Stimulated activated effector memory CD8-positive, alpha-beta T cell treated with anti-CD3 and anti-CD28 coated beads, Interleukin-12 subunit alpha, Interleukin-12 subunit beta, amount 100 ng/mL, for 72 hours (primary cell): ENCODE measurements around the gene MMAA.
A peak's percentile ranks its signal among the peaks of the same experiment; 100 is the strongest.
"Not testable (repeated sequence)": the region's sequence is repeated elsewhere in the genome, so short reads cannot be mapped to it uniquely, and the experiment has no call there.

ENCODE experiments used
- ATAC-seq: fragments of 150-1000 bp; cut with Tn5 transposase; 2 replicates; pipeline ENCODE4 v1.10.0; 2021
- DNase-seq, 2 donors: peaks; one replicate each; pipeline ENCODE4 v3.0.0; 2021 to 2022; ENCODE audit warnings: low spot score in 2 of 2
- H3K27ac Mint-ChIP-seq: one replicate; pipeline ENCODE4 v1.8.0; 2022; ENCODE audit warnings: mild to moderate bottlenecking, mixed read lengths
- H3K36me3 Mint-ChIP-seq: one replicate; pipeline ENCODE4 v1.8.0; 2022; ENCODE audit warnings: mild to moderate bottlenecking, mixed read lengths
- H3K4me1 Mint-ChIP-seq: one replicate; pipeline ENCODE4 v1.8.0; 2022; ENCODE audit warnings: mixed read lengths
- H3K4me3 Mint-ChIP-seq: one replicate; pipeline ENCODE4 v1.8.0; 2022; ENCODE audit warnings: mild to moderate bottlenecking, mixed read lengths
- H3K9me3 Mint-ChIP-seq: one replicate; pipeline ENCODE4 v1.8.0; 2022; ENCODE audit warnings: mixed read lengths

MMAA gene

DNA sequence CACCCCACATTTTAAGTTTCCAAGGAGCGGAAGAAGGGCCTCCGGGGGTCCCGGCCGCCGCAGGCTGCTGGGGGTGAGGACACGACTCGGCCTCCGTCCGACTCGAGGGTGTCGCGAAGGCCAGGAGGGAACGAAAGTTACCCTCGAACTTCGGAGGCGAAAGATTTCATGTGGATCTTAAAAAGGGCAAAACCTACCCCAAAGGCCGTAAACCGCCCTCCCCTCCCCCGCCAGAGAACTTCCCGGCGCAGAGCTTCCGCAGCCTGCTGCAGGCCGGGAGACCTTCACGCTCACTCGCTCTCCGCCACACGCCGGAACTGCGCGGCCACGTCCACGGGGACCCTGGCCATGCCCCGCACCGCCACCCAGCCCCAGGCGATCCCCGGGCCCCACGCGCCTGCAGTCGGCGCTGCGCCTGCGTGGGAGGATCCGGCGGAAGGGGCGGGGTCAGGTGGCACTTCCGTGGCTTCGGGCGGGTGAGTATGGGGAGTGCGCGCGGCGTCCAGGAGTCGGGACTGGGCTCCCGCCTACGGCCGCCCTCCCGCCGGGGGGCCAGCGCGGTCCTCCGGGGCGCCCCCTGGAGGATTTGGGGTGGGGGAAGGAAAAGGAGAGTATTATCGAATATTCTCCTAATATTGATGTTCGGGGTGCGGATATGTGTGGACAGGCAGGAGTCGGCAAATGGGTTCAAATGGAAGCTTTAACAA, at the start of gene MMAA:
TSS of gene MMAA (plus strand) at position 454 of the 707 bp plus-strand sequence. CDS start 19,755 bp downstream, outside the sequence.
- Mint-ChIP-seq H3K4me1 (peaks cover 32% of the 10 kb centered on the region), H3K27ac (peak within 1 kb of the TSS; percentile 99), H3K9me3 (no peaks in the 10 kb centered on the region), H3K36me3 (peaks cover 18% of the 10 kb centered on the region), H3K4me3 (peak within 1 kb of the TSS; percentile 88)
- DNase-seq: peak; percentile 95 to 98
- ATAC-seq: peak; percentile 94

- DNase-seq, H3K9me3 Mint-ChIP-seq, H3K4me3 Mint-ChIP-seq, H3K4me1 Mint-ChIP-seq, ATAC-seq, H3K36me3 Mint-ChIP-seq, H3K27ac Mint-ChIP-seq: not testable (repeated sequence)
These were observed 44.6 kb upstream of the MMAA start for GRCh38 chr4:145574546-145574945.

DNA sequence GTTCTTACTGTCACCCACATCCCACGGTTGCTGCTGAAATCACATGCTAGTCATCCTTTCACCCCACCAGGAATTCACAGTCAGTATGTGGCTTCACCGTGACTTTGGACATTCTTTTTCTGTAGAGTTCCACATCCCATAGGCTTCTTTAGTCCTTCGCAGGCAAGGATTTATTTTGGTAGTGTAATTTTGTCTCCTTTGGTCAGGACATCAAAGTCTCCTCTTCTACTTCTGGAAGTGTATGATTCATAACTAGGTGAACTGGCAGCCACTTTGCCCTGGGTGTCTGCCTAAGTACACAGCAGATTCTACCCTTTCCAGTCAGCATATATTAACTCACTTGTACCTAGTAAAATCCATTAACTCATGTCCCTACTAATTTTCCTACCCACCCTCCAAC, 38.3 kb upstream of the MMAA start:
- no peaks in the 10 kb centered on the region for H3K36me3 Mint-ChIP-seq
- H3K4me1 Mint-ChIP-seq: no peaks in the 10 kb centered on the region
- no peak overlapping the region for H3K4me3 Mint-ChIP-seq
- no peak for DNase-seq
- no peaks in the 10 kb centered on the region for H3K9me3 Mint-ChIP-seq
- H3K27ac Mint-ChIP-seq: no peak overlapping the region
- ATAC-seq: no peak

DNA sequence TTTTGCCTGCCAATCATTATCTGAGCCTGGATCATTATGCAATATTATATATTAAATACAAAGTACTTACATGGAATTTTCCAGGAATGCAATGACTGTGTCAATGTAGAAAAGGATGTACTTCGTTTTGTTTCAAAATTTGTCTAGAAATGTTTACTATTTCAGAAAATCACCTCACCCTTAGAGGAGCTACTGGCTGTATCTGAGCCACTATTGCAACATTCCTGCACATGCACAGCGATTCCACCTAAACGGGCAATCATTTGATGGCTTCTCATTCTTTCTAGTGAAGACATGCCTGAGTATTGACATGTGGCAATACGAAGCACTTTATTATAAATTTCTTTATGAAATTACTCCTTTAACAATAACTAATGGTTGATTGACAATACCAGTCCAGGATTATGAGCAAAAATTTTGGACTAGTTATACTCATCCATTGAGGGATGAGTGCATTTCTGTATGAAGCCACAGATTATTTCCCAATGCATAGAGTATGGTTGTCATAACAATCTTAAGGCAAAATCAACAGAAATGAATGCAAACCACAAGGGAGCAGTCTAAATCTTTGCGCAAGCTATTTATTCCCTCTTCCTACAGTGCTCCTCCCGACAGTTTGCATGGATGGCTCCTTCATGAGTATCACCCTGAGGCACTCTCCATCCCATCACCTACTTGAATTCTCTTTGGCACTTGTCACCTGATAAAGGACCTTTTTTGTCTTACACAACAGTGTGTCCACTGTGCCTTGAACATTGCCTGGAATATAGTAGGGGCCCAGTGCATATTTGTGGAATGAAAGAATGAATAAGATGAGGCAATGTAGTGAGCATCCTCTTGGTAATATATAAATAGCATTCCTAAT, 35.8 kb upstream of the MMAA start:
- H3K36me3 Mint-ChIP-seq: no peaks in the 10 kb centered on the region
- DNase-seq: no peak
- ATAC-seq: no peak
- H3K4me1 Mint-ChIP-seq: no peaks in the 10 kb centered on the region
- H3K4me3 Mint-ChIP-seq: no peak overlapping the region
- H3K9me3 Mint-ChIP-seq: no peaks in the 10 kb centered on the region
- no peak overlapping the region for H3K27ac Mint-ChIP-seq

DNA sequence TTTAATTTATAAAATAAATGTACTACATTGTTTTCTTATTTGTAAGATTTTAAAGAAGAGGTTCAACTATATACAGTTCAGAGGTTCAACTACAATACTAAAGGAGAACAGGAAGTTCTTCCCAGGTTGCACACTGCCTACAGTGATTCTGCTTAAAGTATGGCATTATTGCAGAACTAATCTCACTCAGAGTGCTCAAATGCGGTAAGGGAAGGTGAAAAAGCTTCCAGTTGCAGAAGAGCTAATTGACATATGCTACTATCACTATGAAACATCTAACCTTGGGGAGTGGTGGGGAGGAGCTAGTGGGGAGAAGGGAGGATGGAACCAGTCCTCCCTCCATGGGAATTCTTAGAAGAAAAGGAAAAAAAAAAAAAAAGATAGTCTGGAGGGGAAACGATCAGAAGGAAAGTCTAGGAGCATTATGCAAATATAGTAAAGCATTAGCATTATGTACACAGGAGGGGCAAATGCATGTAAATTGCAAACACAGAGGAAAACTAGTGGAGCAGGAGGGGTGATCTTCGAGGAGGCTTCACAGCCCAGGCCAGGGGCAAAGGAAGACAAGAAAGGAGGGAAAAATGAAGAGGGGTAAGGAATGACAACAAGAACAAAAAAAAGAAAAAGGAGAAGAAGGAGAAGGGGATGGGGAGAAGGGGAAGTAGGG, 32.0 kb upstream of the MMAA start:
- Mint-ChIP-seq H3K36me3 (no peaks in the 10 kb centered on the region), H3K27ac (no peak overlapping the region), H3K4me3 (no peak overlapping the region), H3K4me1 (no peaks in the 10 kb centered on the region), H3K9me3 (no peaks in the 10 kb centered on the region)
- DNase-seq (no peak), ATAC-seq (no peak)

DNA sequence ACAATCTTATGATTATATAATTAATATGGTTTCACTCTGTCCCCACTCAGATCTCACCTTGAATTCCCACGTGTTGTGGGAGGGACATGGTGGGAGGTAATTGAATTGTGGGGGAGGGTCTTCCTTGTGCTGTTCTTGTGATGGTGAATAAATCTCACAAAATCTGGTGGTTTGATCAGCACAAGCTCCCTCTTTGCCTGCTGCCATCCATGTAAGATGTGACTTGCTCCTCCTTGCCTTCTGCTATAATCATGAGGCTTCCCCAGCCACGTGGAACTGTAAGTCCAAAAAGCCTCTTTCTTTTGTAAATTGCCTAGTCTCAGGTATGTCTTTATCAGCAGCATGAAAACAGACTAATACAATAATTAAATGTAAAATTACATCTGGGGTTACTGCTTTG, 29.8 kb upstream of the MMAA start:
- not testable (repeated sequence) for H3K27ac Mint-ChIP-seq, DNase-seq, H3K36me3 Mint-ChIP-seq, ATAC-seq, H3K4me3 Mint-ChIP-seq, H3K9me3 Mint-ChIP-seq, H3K4me1 Mint-ChIP-seq

DNA sequence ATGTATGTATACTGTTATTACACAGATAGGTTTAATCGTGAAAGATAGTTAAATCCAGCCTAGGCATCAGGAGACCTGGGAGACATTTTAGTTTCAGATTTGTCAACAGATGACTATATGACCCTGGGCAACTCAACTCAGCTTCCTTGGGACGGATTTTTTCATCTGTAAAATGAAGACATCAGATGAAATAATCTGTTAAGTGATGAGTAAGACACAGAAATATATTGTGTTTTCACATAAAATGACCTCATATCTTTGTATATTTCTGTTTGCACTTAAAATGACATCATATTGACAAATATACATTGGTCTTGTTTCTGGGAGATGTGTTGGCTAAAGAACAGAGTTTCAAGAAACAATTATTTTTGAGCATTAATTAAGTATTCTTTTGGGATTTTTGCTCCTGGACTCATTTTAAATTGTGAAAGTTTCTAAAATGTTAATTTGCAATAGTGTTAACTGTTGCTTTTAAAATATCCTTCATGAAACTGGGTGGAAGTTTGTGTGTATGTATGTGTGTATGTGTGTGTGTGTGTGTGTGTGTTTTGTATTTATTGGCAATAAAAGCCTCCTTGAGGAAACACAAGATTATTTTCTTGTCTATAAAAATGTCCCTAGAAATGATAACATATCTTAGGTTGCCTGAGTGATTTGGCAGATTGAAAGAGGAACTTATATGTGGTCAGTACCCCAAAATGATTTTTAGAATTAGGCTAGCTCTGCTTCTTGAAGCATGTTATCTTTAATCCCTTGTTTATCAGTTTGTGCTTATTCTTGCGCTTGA, 29.1 kb upstream of the MMAA start:
- H3K36me3 Mint-ChIP-seq: no peaks in the 10 kb centered on the region
- DNase-seq: no peak
- no peak for ATAC-seq
- H3K4me1 Mint-ChIP-seq: no peaks in the 10 kb centered on the region
- no peak overlapping the region for H3K27ac Mint-ChIP-seq
- no peak overlapping the region for H3K4me3 Mint-ChIP-seq
- H3K9me3 Mint-ChIP-seq: no peaks in the 10 kb centered on the region

DNA sequence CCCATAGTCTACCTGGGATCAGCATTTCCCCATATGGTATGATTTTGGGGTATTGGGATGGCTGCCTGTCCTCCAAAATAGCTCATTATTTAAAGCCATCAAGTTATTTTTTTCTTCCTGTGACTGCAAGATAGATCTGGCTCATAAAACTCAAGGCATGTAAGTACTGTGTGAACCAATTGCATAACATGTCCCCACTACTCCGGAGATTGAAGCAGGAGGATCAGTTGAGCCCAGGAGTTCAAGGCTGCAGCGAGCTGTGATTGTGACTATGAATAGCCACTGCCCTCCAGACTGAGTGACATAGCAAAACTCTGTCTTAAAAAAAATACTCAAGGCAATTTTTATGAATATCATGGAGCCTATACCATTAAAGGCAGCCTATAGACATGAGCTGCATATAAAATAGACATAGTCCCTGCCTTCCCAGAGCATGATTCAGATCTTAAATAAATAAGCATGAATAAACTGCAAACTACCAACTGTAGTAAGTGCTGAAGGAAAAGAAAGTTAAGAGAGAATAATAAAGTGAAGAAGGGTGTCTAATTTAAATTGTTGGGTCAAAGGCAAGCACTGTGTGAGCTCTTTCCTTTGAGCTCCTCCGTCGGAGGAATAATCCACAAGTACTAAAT, 16.9 kb upstream of the MMAA start:
- Mint-ChIP-seq H3K9me3 (peaks cover 5% of the 10 kb centered on the region), H3K4me3 (no peak overlapping the region), H3K36me3 (no peaks in the 10 kb centered on the region), H3K27ac (no peak overlapping the region), H3K4me1 (no peaks in the 10 kb centered on the region)
- DNase-seq: no peak
- ATAC-seq: no peak

GRCh38 chr4:145605941-145606340, 13.2 kb upstream of the MMAA start:
- Mint-ChIP-seq H3K27ac (no peak overlapping the region), H3K4me3 (no peak overlapping the region), H3K9me3 (peaks cover 5% of the 10 kb centered on the region), H3K4me1 (no peaks in the 10 kb centered on the region), H3K36me3 (no peaks in the 10 kb centered on the region)
- DNase-seq (no peak), ATAC-seq (no peak)

DNA sequence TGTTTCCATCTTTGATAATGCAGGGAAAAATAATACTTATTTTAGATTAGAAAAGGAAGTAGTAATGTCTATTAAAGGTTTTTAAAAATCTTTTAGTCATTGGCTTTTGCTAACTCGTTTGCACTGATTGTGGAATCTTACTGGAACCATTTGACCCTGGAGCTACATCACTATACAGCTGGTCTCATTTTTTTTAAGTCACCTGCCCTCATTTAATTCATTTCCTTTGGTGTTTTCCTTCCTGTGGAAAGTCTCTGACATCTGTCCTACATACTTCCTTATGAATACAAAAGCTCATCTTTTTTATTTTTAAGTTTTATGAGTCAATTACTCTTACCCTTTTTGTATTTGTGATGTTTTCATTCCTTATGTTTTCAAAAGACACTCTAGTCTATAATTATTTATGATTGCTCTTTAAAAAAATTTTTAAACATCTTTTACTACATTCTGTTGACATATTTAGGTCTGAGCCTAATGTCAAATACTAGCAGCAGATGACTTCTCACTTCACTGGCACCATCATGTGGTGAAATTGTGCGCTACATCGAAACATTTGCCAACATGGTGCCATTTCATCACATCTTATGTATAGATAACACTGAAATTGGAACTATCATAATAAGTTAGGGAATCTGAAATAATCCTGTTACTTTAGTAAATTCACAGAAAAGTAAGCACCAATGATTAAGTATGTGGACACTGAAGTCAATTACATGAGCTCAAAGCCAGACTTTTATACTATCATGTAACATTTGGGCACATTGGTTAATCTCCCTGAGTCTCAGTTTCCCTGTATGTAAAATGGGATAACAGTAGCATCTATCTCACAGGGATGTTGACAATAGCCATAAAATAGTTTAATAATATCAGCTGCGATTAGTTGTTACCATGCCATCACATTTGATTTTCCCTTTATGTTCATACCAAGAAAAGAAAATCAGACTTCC, 9.4 kb upstream of the MMAA start:
- Mint-ChIP-seq H3K27ac (no peak overlapping the region), H3K4me3 (no peak overlapping the region), H3K9me3 (peaks cover 5% of the 10 kb centered on the region), H3K4me1 (peaks cover 6% of the 10 kb centered on the region), H3K36me3 (no peaks in the 10 kb centered on the region)
- peak; percentile 55 for ATAC-seq
- DNase-seq: peak in 1 of 2 donors; percentile 85

- Mint-ChIP-seq H3K9me3 (no peaks in the 10 kb centered on the region), H3K4me1 (peaks cover 6% of the 10 kb centered on the region), H3K27ac (no peak overlapping the region), H3K36me3 (peaks cover 3% of the 10 kb centered on the region), H3K4me3 (no peak overlapping the region)
- DNase-seq (no peak), ATAC-seq (peak; percentile 46)
These were observed 5.5 kb upstream of the MMAA start for GRCh38 chr4:145613566-145614232.

- H3K27ac Mint-ChIP-seq: no peak overlapping the region
- no peaks in the 10 kb centered on the region for H3K9me3 Mint-ChIP-seq
- H3K4me3 Mint-ChIP-seq: no peak overlapping the region
- ATAC-seq: no peak
- H3K4me1 Mint-ChIP-seq: peaks cover 6% of the 10 kb centered on the region
- no peak for DNase-seq
- peaks cover 6% of the 10 kb centered on the region for H3K36me3 Mint-ChIP-seq
These were observed 5.0 kb upstream of the MMAA start for GRCh38 chr4:145614233-145614610.

GRCh38 chr4:145618210-145618931, 814 bp upstream of the MMAA start:
- DNase-seq (no peak), ATAC-seq (no peak)
- peaks cover 18% of the 10 kb centered on the region for H3K36me3 Mint-ChIP-seq
- peak overlapping the region; percentile 88 for H3K4me3 Mint-ChIP-seq
- H3K4me1 Mint-ChIP-seq: peaks cover 30% of the 10 kb centered on the region
- H3K9me3 Mint-ChIP-seq: no peaks in the 10 kb centered on the region
- H3K27ac Mint-ChIP-seq: peak overlapping the region; percentile 99
